PC-9 (cell line): Measurements from ENCODE around the gene PNKD.

Experiments used
- CTCF ChIP-seq: fragments of 200-600 bp; sonication (generic); conservative IDR thresholded peaks from 2 replicates; pipeline ENCODE4 v1.6.1; 2017; ENCODE audit warnings: mixed run types, antibody characterized with exemption, mild to moderate bottlenecking, moderate library complexity
- EZH2 ChIP-seq: fragments of 200-600 bp; sonication (generic); IDR thresholded peaks from 2 replicates; pipeline ENCODE4 v1.8.0; 2017; ENCODE audit warnings: antibody characterized with exemption, low read depth

DNA sequence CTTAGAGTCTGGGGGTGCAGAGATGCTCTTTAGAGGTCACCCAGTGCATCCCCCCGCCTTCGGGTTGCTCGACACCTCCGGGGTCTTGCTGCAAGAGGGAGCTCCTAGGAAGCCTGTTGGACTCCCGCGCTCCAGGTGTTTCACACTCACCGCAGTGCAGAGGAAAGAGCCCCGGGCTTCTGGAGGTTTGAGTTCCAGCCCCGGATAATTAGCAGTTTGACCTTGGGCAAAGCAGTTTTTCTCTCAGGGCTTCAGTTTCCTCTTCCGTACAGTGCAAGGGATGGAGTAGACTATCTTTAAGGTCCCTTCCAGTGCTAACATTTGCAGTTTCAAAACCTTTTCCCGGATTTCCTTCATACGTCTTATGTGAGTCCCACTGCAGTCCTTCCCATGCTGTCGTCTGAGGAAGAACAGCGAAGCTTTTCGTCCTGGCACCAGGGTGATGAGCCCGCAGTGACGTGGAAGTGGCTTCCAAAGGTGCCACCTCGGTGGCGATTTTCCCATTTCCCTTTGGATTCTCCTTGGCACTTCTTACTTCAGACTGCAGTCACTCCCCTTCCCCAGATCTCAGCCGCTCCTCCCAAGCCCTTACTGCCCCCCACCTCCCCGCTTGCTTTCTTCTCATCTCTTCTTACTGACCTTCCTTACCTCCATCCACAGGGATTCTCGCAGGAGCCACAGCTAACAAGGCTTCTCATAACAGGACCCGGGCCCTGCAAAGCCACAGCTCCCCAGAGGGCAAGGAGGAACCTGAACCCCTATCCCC, 585 bp downstream of the PNKD start:
- TF ChIP-seq CTCF = peak; percentile 18; the same call in 1 of the 2 replicates
- no peak for TF ChIP-seq EZH2
